Body of pancreas (tissue), 4 donors: ENCODE data around the gene EMB.
"Not testable (repeated sequence)": the region's sequence is repeated elsewhere in the genome, so short reads cannot be mapped to it uniquely, and the experiment has no call there.

Experiments used
- CTCF ChIP-seq, 7 experiments: fragments of 450-650 bp in 4 of 7; fragments of 200-600 bp in 3 of 7; sonication (generic) in 3 of 7; IDR thresholded peaks; one replicate each; pipeline ENCODE4 v1.5.1; 2016 to 2019; ENCODE audit warnings: antibody characterized with exemption in 7 of 7
- POLR2A ChIP-seq, 3 donors: fragments of 450-650 bp; IDR thresholded peaks; one replicate each; pipeline ENCODE4 v1.6.1; 2016; ENCODE audit warnings: antibody characterized with exemption in 3 of 3, mild to moderate bottlenecking in 2 of 3

- not testable (repeated sequence) for TF ChIP-seq CTCF, POLR2A (IDR thresholded peaks at IDR 0.05)
Measured at GRCh38 chr5:50462579-50462978, 21.5 kb upstream of the EMB start.
